ENCODE data around the gene THSD7A. TPM values are rescaled to one million over a fixed set of nuclear protein-coding genes. Genes with fewer than 3 reads are reported as not detected.

The THSD7A gene
- total RNA-seq, 4 donors from 2014 or later = 3.9 to 12.3 (median 5.9) TPM

DNA sequence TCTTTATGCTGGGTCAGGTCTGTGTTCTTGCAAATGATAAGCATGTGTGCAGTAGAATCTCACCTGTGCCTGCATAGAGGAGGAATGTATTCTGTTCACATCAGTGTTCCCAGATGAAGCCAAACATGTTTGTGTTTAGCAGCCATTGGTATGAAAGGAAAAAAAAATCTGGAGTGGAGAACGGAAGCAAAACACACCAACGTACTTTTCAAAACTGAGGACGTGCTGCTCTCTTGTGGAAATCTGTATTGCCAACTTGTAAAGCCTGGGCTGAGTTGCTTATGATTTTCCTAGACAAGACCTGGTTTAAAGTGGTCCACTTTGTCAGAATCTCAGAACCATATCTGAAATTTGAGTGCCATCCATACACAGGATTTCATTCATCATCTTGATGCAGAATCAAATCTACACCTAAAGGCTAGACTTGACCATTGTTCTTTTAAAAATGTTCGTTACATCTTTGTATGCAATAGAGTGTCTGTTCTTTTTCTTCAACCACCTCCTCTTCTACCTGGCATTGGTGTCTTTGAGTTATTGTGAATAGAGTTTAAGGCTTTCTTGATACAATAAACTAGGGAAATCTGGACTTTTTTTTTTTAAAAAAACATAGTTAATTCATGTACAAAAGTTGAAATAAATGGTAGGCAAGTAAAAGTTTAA, 490.6 kb downstream of the THSD7A start:
- DNase-seq (ENCODE audit: low spot score) (no peak), ATAC-seq (ENCODE audit: low FRiP score) (no peak)
- TF ChIP-seq, protein P1, sequence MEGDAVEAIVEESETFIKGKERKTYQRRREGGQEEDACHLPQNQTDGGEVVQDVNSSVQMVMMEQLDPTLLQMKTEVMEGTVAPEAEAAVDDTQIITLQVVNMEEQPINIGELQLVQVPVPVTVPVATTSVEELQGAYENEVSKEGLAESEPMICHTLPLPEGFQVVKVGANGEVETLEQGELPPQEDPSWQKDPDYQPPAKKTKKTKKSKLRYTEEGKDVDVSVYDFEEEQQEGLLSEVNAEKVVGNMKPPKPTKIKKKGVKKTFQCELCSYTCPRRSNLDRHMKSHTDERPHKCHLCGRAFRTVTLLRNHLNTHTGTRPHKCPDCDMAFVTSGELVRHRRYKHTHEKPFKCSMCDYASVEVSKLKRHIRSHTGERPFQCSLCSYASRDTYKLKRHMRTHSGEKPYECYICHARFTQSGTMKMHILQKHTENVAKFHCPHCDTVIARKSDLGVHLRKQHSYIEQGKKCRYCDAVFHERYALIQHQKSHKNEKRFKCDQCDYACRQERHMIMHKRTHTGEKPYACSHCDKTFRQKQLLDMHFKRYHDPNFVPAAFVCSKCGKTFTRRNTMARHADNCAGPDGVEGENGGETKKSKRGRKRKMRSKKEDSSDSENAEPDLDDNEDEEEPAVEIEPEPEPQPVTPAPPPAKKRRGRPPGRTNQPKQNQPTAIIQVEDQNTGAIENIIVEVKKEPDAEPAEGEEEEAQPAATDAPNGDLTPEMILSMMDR (IDR thresholded peaks at IDR 0.05) = no peak

DNA sequence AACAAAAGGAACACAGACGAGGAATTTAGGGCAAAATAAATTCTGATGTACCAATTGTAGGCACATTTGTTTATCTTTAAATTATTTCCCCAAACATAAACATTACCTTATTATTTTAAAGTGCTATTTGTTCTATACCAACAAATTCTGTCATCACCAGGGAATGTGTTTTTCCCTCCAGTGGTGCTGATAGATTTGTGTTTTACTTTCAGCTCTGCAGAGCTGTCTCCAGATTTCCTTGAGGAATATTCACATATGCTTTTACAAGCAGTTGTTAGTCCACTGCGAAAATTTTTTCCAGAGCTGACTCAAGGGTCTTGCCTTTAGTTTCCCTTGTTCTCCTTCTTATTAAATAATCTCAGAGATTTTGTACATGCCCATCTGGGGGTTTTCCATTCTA, 495.6 kb downstream of the THSD7A start:
- DNase-seq (ENCODE audit: low spot score) (no peak), ATAC-seq (ENCODE audit: low FRiP score) (no peak)
- TF ChIP-seq, protein P1 (IDR thresholded peaks at IDR 0.05) = no peak

DNA sequence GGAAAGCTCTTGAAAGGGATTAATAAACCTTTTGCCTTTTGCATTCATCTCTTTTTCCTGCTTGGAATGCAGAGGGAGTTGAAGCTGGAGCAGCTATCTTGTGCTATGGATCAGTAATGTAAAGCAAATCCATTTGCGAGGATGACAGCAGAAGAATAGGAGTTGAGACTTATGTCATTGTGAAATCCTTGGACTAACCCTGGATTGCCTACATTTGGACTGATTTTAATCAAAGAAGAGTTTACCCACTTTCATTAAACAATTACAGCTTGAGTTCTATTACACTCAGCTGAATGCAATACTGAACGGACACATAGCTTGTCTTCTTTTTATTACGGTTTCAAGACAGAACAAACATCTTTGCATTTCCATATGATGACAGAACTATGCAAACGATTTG, 496.1 kb downstream of the THSD7A start:
- DNase-seq (ENCODE audit: low spot score) (no peak), ATAC-seq (ENCODE audit: low FRiP score) (no peak)
- TF ChIP-seq, protein P1 (IDR thresholded peaks at IDR 0.05) = no peak

DNA sequence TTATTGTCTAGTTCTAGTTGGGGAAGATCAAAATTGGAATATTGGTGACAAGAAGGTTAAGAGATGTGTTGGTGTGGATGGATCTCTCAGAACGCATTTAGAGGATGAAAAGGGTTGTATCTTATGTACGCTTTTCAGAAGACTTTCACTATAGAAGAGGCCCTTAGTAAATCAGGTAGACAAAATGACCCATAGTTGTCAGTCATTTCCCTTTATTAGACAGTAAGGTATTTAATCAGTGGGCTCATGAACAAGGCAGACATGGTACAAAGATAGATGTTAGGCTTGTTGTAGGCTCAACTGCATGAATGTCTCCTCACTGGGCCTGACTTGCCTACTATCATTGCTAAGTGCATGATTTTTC, 499.2 kb downstream of the THSD7A start:
- no peak for ATAC-seq (ENCODE audit: low FRiP score)
- no peak for DNase-seq (ENCODE audit: low spot score)
- TF ChIP-seq, protein P1 (IDR thresholded peaks at IDR 0.05) = no peak

DNA sequence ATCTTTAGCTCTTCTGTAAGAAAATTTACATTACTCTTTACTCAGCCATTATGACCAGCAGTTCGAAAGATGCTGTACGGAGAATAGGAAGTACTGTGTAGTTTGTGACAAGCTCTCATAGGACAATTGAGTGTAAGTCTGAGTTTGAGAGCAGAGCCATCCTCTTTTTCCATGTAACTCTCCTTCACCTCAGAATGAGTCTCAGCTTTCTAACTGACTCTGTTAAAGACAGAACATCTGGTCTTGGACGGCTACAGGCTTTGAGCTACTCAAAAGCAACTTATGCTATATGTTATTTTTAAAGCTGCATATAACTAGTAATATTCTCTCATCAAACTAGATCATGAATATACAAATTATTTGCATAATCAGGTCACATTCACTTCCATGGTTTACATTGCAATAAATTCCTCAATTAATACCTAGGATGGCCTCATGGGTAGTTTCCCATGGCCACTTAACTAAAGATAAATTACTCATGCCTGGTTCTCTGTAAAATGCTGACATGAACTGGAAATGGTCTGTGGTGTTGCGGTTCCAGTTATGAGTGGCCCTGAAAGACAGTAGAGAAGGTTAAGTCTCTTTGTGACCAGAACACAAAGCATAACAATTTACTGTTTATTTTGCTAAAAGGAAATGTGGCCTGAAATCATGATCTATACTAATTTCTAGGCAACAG, 499.7 kb downstream of the THSD7A start:
- DNase-seq (ENCODE audit: low spot score) (no peak), ATAC-seq (ENCODE audit: low FRiP score) (no peak)
- TF ChIP-seq, protein P1 (IDR thresholded peaks at IDR 0.05) = no peak

DNA sequence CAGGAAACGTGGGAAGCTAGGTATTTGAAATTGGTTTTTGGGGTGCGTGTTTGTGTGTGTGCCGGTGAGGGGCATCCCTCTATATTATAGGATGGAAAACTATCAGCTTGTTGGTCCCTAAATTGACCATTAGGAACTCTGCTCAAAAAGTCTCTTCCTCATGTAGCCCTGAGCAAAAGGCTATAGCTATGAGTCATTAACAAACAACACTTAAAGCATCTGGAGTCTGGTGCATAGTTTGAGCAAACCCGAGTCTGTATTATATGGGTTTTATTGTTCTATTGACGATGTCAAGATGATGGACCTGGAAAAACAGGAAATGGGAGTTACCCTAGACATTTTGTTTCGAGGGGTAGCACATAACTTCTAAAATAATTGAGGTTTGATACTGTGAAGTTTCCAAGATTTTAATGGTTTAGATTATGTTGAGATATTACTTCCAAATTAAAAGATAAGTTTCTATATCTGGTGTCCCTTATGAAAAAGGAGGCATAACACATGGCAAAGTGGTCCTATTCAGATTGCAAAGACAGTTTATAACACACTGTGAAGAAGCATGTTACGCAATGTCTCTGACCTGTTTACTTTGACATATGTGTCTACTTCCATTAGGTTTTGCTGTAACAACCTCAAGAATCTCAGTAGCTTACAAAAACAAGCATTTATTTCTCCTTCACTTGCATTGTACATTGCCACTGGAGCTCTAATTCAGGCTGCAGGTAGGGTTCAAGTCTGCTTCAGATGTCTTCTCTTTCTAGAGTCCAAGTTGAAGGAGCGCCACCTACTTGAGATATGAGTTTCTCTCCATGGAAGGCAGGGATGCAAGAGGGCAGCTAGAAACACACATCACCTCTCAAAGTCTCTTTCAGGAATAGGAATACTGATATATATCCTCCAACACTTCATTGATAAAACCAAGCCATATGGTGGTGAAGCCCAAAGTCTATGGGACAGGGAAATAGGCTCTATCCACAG, 500.6 kb downstream of the THSD7A start:
- TF ChIP-seq, protein P1 (IDR thresholded peaks at IDR 0.05) = no peak
- DNase-seq (ENCODE audit: low spot score) (no peak), ATAC-seq (ENCODE audit: low FRiP score) (no peak)
